ELF-1 (cell line): ENCODE results near the gene INSYN2B.
A peak's percentile ranks its signal among the peaks of the same experiment; 100 is the strongest.

Experiments used
- DNase-seq: peaks from one replicate; pipeline ENCODE4 v3.0.0-alpha.2; 2016; ENCODE audit warnings: low read depth, low spot score

INSYN2B gene

DNA sequence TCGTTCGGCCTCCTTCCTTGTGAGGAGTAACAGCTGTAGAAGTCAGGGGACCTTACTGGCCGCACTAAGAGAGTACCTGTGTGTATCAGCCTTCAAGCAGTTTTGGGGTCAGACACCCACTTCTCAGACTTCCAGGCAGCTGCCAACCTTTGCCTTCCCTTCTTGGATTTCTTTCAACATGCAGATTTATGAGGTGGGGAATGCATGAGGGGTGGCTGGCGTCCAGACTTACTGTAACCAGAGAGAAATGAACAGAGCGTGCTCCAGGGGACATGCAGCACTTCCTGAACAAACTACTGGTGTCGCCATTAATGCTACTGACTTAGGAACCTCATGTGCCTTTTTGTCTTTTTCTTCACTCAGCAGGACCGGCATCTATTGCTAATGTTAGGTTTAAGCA is 46.7 kb downstream of the INSYN2B start:
- no peak for DNase-seq

DNA sequence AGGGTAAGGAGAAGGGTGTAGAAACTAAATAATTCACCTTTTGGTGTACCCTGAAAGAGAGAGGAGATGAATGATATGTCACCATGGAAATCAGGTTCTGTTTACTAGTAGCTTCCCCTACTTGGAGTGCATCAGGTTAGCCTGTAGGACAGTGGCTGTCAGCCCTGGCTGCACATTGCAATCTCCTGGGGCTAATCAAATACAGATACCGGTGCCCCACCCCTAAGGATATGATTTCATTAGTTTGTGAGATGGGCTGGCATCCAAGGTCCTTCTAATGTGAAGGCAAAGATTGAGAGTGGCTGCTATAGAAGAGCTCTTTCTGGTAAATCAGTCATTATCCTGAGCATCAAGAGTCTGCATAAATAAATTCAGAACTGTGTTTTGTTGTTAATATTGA is 47.2 kb downstream of the INSYN2B start:
- DNase-seq, result no peak

DNA sequence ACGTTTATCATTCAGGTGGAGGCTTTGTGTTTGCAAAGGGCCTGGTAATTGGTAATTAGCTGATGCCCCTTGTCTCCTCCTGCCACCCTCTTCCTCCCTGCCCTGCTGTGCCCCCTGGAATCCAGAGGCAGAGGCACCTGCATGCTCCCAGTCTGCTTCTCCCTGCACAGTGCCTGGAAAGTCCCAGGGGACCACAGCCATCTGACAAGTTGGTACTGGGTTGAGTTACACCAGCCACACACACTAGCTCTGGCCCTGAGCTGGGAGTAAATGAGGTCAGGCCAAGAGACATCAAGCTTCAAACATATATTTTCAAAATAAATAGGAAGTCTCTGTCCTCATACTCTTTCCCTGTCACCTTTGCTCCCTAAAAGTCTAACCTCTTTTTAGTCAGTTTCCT is 56.3 kb downstream of the INSYN2B start:
- DNase-seq, result no peak

DNA sequence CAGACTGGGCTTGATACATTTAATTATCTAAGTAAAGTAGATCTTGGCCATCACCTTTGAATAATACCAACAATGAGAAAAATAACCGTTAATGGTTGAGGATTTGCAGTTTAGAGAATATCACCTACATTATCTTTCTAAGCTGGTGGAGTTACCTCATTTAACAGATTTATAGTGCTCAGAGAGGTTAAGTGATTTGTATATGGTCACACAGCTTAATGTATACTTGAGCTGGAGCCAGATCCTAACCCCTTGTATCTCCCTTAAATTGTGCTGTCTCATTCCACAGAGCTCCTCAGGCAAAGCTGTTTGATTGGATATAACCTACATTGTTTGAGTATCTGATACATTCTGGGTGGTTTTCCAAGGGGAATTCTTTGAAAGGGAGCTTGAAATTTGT is 57.8 kb downstream of the INSYN2B start:
- no peak for DNase-seq

DNA sequence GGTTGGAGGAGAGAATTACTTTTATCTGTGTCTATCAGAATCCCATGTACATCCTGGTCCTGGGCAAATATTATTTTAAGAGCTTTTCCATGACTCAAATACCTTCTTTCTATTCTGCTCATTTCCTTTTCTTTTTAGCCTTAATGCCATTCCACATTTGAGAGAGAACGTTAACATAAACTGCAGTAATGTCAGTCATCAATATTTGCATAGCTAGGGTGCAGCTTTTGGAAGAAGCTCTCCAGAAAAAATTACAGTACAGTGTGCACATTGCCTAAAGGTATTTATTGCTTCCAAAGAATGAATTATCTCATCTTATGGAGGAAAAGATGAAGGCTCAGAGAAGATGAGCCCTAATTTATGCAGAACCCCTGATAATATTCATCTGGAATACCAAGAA is 58.3 kb downstream of the INSYN2B start:
- no peak for DNase-seq

DNA sequence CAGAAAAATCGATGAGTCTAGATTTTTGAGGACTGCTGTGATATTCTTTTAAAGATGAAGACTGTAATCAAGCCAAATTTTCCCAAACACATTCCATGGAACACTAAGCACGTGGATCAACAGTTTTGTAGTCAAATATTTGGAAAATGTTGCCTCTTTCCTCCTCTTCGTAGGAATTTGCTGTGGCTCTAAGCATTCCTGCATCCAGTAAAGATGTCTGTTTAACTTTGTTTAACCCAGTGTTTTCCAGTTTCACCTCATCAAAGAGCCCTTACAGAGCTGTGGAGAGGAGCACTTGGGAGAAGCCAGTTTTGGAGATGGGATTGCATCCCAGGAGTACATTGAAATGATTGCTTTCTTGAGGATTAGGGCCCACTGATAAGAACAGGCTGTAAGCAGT is 58.9 kb downstream of the INSYN2B start:
- DNase-seq, result no peak

DNA sequence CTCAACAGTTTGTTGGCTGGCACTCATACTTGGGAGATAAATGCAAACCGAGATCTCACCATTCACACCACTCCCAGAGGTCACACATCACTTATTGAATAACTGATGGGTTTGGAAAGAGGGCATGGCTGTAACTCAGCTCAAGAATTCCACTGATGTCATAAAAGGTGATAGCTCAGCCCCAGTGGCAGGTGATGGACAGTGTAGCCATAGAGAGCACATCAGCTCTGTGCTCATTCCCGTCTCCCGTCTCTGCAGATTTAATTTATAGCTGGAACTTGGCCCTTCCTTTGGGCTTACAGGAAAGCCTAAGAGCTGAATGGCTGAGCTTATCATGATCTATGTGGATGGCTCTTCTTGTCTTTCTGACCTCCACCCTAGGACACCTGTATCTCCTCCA is 59.8 kb downstream of the INSYN2B start:
- DNase-seq, result no peak

DNA sequence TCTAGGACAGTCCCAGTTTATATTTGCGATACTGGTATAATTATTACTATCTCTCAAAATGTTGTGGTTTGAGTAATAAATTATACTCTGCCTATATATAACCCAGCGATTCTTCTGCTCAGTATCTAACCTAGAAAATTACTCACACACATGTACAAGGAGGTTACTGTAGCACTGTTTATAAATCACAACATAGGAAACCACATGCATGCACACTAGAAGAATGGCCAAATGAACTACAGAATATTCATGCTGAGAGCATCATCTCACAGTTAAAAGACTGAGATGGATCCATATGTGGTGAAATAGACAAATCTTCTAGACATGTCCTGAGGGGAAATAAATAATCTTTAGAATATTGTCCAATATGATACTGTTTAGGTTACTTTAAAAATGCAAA is 62.1 kb downstream of the INSYN2B start:
- DNase-seq, result no peak

DNA sequence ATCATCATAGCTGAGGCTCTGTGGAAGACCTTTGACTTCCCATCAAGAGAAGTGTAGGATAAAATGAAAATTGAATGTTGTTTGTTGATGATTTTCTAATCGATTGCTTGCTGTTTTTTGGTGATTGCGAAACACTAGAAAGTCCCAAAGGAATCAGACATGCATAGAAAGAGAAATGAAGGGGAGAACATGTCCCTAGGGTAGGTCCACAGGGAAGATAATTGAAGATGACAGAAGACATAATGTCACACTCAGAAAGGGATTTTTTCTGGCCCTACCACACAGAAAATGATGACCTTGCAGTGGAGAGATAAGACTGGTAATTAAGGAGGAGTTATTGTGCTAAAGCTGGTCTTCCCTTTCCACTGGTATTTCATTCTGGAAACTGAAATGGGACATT is 62.8 kb downstream of the INSYN2B start:
- no peak for DNase-seq

DNA sequence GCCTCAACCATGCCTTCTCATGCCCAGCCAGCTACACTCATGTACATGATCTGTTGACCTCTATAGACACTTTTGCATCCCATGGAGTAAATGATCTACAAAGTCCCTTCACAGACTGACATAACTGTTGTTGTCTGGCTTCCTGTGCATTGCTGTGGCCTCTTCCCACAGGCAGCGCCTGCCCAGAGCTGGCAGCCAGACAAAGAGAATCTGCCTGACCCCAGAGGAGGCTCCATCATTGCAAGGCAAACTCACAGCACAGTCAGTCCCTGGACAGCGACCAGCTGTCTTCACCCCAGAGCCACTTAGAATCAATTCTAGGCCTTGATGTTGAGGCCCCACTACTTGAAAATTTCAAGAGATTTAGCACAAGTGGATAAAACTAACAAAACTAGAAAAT is 65.5 kb downstream of the INSYN2B start:
- peak; percentile 42 for DNase-seq

DNA sequence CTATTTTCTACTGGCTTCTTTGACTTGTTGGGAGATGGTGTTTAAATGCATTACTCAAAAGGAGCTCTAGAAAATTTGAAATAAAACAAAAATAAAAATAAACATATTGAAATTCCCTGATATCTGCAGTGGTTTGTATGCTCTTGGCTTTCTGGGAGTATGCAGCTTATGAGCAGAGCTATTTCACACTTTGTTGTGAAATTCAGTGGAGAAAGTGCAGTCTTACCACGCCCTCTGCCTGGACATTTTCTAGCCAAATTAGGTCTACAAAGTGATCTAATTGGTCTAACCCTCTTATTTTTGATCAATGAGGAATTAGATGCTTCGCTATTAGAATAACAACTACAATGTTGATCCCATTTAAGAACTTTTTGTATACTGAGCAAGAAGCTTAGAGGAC is 66.8 kb downstream of the INSYN2B start:
- no peak for DNase-seq

DNA sequence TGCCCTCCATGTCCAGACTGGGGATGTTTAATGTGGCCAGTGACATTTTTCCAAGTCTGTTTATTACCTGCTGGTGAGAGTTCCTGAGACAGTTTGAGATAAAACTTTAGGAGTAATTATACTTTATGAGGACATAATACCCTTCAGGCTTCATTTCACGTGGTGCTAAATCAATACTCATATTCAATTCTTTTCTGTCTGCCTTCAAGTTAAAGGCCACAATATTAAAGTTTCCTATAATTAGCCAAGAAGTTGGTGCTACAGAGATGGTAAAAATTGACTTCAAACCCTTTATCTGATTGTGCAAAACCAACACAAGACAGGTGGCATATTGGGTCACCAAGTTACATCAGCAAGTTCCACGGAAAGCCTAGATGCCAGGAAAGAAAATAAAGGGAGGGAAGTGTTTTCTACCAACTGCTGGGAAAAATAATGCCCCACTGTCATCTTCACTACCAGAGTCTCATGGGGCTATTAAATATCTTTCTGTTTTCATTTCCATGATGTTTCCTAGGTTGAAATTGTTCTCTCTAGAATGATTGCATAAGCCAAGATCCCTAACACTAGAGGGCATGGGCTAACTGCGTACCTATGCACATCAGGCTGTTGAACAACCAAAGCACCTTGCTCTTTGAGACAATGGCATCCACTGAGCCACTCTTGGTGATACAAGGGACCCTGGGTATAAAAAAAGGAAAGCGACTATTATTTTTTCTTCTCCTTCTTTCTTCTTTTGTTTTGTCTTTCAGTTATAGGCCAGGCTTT is 68.7 kb downstream of the INSYN2B start:
- no peak for DNase-seq

DNA sequence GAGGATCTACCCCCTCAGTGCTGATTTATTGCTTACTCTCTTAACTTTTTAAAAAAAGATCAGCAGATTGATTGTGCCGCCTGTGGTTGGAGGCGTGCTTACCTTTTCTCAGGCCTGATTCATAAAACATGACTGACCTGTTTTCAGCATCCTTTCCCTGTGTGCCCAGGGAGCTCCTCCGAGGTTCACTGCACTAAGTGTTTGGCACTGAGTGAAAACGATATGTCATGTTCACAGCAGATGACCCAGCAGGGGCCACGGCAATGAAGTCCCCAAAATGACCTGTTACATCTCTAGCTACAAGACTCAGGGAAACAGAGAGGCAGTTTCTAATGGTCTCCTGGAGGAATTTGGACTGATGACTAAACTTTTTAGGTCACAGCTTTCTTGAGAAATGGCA is 69.9 kb downstream of the INSYN2B start:
- DNase-seq, result no peak

DNA sequence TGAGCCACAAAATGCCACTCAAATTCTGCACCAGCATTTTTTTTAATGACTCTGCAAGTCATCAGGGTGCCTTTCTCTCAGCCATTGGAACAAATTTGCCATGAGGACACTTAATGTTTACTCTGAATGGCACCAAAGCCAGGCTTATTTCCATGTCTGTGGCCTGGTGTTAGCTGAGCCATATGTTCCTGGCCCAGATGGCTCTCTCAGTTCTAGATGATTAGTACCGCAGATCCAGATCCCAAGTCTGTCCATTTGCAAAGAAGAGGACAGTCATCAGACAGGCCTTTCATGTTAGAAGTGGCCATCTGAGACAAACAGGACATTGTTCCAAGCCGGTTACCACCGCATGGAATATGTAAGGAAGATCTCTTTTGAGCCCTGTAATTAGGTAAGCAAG is 70.3 kb downstream of the INSYN2B start:
- DNase-seq, result no peak

DNA sequence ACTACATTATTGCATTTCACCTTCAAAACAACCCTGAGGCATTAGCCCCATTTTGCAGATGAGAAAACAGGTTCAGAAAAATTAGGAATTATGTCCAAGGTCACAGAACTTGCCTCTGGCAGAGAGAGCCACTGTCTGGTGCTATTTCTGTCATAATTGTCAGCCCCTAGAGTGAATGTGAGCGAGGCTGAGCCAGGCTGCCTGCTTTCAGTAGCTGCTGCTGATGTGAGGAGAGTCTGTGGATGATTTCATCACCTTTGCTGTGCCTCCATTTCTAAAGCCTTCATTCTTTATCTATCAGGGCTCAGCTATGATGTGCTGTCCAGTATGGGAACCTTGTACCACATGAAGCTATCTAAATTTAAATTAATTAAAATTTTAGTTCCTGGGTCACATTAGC is 71.4 kb downstream of the INSYN2B start:
- no peak for DNase-seq

DNA sequence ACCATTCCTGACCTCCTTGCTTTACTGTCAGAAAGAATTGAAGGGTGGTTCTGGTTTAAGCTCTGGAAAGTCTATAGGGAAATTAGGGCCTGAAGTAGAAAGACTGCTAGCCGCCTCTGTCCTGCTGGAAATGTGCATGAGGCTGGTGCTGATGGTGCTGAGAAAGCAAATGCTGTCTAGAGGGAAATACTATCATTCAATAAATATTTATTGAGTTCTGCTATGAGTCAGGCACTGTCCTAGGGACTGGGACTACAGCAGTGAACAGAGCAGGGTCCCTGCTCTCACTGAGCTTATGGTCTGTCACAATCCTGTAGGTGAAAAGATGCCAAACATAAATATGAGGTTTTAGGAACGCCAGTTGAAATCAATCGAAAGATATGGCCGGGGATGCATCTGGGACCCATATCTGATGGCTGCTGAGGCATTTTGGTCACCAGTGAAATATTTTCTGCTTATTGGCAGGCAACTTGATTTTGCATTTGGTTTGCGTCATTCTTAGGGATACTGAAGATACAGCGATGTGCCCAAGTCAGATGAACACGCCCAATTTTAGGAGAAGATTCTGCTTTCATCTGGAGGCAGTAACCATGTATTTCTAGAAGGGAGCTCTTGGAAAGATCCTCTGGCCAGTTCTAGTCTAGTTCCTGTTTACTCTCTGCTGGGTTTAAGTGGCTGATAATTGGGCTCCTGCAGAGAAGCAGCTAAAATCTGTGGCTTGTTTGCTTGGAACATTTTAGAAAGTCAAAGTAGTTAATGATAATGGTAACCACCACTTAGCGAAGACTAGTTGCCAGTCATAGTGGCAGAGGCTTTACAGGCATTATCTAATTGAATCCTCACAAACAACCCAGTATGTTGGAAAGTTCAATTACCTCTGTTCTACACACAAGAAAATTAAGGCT is 73.3 kb downstream of the INSYN2B start:
- DNase-seq, result peak; percentile 37

DNA sequence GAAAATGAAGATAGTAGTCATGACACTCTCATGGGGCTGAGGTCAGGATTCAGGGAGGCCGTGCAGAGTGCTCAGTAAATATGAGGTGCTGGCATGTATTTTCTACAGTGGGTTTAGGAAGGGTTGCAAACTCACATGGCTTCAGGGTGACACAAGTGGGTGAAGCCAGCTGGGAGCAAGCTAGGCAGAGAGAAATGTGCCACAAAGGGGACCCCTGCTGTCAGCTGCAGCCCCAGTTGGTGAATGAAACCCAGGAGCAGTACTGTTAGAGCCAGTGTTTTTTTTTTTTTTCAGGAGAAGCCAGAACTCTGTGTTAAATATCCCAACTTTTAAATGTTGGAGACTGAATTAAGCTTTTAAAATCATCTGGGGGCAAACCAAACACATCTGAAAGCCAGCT is 75.3 kb downstream of the INSYN2B start:
- DNase-seq, result no peak

DNA sequence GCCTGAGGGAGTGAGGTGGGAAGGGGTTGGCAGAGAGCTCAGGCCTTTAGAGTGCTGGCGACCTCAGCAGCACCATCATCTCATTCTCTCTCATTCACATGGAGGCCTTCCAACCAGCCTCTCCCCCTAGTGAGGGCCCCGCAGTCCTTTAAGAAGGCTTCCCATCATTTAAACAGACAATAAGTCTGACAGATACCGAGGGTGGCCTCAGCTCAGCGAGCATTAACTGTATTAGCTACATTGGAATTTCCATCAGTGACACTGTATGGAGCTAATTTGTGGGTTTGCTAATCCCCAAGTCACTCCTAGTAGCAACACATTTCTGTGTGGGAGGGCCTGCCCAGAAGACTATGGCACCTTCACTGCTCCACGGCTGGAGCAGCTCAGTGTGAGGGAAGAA is 75.8 kb downstream of the INSYN2B start:
- DNase-seq, result no peak

DNA sequence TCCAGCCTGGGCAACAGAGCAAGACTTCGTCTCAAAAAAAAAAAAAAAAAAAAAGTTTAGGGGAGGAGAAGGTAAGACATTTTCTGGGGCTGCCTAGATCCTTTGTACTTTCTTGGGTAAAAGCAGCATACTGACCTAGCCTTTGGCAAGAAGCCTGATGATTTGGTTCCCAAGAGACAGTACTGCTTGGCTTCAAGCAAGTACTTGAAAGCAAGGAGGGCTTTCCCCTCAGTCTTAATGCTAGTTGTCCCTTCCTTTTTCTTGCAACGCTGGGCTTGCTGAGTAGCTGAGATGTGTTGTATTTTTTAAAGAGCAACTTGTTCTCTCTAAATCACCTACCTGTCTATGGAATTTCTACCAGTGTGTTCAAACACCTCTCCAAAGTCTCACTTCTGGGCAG is 76.2 kb downstream of the INSYN2B start:
- DNase-seq, result no peak

DNA sequence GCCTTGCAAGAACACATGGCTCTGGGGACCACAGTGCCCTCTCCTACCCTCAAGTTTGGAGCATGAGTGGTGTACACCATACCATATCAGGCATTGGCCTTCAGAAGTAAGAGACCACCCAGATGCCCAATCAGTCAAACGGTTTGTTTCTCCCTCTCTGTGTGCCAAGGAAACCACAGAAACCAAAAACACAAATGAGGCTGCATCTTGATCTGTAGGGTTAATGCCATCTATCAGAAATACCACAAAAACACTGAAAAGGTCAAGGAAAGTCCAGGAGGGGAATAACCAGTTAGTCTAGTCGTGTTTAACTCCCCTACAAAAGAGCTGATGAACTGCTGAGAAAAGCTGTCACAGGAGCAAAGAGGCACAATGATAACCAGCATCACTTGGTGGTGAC is 78.4 kb downstream of the INSYN2B start:
- DNase-seq, result no peak

DNA sequence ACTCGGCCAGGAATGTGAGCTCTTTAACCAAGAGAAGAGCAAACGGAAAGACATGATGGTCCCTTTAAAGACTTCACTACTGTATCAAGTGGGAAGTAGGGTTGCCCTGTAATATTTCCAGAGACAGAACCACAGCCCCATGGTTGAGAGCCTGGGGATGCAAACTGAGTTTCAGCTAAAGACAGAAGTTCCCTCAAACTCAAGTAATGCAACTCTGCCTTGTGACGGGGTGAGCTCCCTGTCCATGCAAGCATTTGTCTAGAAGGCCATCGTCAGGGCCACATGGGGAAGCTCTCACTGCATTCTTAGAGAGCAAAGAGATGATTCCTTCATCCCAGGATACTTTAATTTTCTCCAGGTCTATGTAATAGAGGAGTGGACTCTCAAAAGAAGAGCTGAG is 82.8 kb downstream of the INSYN2B start:
- no peak for DNase-seq

DNA sequence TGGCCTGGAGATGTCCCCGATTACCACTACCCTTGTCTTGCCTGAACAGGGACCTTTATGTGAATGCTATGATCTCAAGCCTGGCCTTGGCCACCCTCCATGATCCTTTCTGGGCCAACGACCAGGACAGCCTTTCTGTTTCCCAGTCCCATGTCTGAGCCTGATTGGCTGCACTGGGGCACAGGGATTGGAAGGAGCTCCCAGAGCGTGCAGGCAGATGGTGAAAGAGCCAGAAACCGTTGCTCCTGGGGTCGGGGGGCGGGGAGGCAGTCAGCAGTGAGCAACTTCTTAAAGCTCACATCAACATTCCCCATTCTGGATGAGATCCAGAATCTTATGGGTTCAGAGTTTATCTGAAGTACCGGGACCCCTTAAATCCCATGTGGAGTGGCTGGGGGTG is 84.4 kb downstream of the INSYN2B start:
- DNase-seq, result no peak

DNA sequence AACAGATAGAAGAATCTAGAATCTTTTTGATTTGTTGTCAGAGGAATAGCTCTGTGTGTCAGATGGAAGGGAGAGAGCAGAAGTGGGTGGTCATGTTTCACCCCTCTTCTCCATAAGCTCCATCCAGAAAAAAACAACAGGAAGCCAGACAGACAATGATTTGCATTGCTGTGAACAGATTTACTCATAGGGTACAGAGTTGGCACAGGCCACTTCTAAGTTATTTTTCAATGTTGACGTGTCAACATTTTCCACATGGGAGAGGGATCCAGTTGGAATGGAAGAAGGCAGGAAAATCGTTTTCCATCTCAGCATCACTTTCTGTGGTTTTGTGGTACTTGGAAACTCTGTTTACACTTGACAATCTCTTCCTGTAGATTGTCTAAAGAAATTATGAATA is 86.7 kb downstream of the INSYN2B start:
- DNase-seq, result no peak
